Ishikawa (cell line): ENCODE measurements around the gene GTPBP4.

Source experiments
- CEBPB ChIP-seq: IDR thresholded peaks from 2 replicates; pipeline ENCODE4 v1.6.1; 2012
- CREB1 ChIP-seq: IDR thresholded peaks from 2 replicates; pipeline ENCODE4 v1.6.1; 2012; ENCODE audit warnings: low read depth
- EGR1 ChIP-seq: IDR thresholded peaks from 2 replicates; pipeline ENCODE4 v1.6.1; 2012
- EP300 ChIP-seq: IDR thresholded peaks from 2 replicates; pipeline ENCODE4 v1.6.1; 2012; ENCODE audit warnings: borderline replicate concordance
- FOXM1 ChIP-seq: IDR thresholded peaks from 2 replicates; pipeline ENCODE4 v1.6.1; 2012; ENCODE audit warnings: low read depth, borderline replicate concordance
- NFIC ChIP-seq: IDR thresholded peaks from 2 replicates; pipeline ENCODE4 v1.6.1; 2012
- RAD21 ChIP-seq: IDR thresholded peaks from 2 replicates; pipeline ENCODE4 v1.6.1; 2012; ENCODE audit warnings: low read depth
- TAF1 ChIP-seq: IDR thresholded peaks from 2 replicates; pipeline ENCODE4 v1.6.1; 2012; ENCODE audit warnings: low read depth, mild to moderate bottlenecking
- TCF12 ChIP-seq: IDR thresholded peaks from 2 replicates; pipeline ENCODE4 v1.6.1; 2012; ENCODE audit warnings: low read depth
- TEAD4 ChIP-seq: IDR thresholded peaks from 2 replicates; pipeline ENCODE4 v1.6.1; 2012
- USF1 ChIP-seq: IDR thresholded peaks from 2 replicates; pipeline ENCODE4 v1.6.1; 2012
- YY1 ChIP-seq: IDR thresholded peaks from 2 replicates; pipeline ENCODE4 v1.6.1; 2012; ENCODE audit warnings: low read depth
- ZBTB7A ChIP-seq: IDR thresholded peaks from 2 replicates; pipeline ENCODE4 v1.6.1; 2012; ENCODE audit warnings: low read depth
- TF ChIP-seq, protein P1 (sequence below): IDR thresholded peaks from 2 replicates; pipeline ENCODE4 v1.6.1; 2012
- TF ChIP-seq, protein P2 (sequence below): IDR thresholded peaks from 2 replicates; pipeline ENCODE4 v1.6.1; 2012; ENCODE audit warnings: low read depth, mild to moderate bottlenecking

The GTPBP4 gene

DNA sequence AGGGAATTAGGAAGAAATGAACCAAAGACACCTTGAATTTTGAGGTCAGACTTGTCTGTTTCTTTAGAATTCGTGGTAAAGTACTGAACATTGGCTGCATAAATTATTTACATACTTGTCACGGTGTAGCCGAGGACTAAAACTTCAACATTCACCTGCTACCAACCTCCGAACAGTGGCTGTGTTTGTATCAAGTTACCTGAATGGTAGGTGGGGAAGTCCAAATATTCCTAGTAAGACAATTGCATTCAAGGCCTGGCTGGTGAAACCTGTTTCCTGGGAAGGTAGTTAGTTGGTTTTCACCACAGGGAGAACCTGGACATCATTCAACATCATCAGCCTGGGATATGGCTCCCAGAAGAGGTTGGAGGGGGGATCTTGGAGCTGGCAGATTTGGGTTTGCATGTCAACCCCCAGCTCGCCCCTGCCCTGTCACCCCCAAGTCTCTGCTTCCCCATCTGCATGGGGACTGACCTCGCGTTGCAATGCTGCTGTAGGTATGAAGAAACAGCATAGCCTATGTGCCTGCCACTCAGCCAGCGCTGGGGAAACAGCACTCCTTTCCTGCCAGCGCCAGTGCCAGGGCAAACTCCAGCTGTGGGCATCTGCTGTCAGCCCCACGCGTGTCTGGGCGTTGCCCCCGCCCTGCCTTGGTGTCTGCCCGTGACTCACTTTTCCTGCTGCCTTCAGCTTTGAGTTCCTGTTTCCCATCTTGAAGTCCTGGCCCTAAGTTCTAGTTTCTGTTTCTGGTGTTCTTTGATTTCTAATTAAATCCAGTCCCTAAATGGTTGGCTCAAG lies 44.0 kb upstream of the GTPBP4 start:
- peak; percentile 63 for TF ChIP-seq TEAD4
- TF ChIP-seq, protein P1, sequence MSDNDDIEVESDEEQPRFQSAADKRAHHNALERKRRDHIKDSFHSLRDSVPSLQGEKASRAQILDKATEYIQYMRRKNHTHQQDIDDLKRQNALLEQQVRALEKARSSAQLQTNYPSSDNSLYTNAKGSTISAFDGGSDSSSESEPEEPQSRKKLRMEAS = no peak
- TF ChIP-seq TCF12 = 0 out of 2 replicates have a peak, but pooled peaks have one; percentile 28
- TF ChIP-seq NFIC = no peak
- TF ChIP-seq CREB1 = no peak

- TF ChIP-seq TEAD4 (no peak), EP300 (no peak), USF1 (no peak), ZBTB7A (no peak), CEBPB (no peak), TCF12 (no peak), RAD21 (no peak), EGR1 (no peak), YY1 (no peak), TAF1 (no peak)
- TF ChIP-seq, protein P2, sequence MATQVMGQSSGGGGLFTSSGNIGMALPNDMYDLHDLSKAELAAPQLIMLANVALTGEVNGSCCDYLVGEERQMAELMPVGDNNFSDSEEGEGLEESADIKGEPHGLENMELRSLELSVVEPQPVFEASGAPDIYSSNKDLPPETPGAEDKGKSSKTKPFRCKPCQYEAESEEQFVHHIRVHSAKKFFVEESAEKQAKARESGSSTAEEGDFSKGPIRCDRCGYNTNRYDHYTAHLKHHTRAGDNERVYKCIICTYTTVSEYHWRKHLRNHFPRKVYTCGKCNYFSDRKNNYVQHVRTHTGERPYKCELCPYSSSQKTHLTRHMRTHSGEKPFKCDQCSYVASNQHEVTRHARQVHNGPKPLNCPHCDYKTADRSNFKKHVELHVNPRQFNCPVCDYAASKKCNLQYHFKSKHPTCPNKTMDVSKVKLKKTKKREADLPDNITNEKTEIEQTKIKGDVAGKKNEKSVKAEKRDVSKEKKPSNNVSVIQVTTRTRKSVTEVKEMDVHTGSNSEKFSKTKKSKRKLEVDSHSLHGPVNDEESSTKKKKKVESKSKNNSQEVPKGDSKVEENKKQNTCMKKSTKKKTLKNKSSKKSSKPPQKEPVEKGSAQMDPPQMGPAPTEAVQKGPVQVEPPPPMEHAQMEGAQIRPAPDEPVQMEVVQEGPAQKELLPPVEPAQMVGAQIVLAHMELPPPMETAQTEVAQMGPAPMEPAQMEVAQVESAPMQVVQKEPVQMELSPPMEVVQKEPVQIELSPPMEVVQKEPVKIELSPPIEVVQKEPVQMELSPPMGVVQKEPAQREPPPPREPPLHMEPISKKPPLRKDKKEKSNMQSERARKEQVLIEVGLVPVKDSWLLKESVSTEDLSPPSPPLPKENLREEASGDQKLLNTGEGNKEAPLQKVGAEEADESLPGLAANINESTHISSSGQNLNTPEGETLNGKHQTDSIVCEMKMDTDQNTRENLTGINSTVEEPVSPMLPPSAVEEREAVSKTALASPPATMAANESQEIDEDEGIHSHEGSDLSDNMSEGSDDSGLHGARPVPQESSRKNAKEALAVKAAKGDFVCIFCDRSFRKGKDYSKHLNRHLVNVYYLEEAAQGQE = no peak
These were observed 42.5 kb upstream of the GTPBP4 start for GRCh38 chr10:945778-946177.

GRCh38 chr10:947051-947450 lies 41.2 kb upstream of the GTPBP4 start:
- TF ChIP-seq EP300 = no peak
- no peak for TF ChIP-seq CEBPB
- no peak for TF ChIP-seq EGR1
- TF ChIP-seq YY1 = no peak
- TF ChIP-seq, protein P2 = no peak
- TF ChIP-seq, protein P1 = no peak
- TF ChIP-seq RAD21 = no peak
- no peak for TF ChIP-seq NFIC
- TF ChIP-seq TAF1 = no peak
- TF ChIP-seq FOXM1 = no peak
- TF ChIP-seq USF1 = no peak
- no peak for TF ChIP-seq TCF12
- no peak for TF ChIP-seq TEAD4
- TF ChIP-seq CREB1 = no peak
- TF ChIP-seq ZBTB7A = no peak

GRCh38 chr10:947881-948280 lies 40.4 kb upstream of the GTPBP4 start:
- TF ChIP-seq CEBPB = no peak
- TF ChIP-seq, protein P1 = no peak
- TF ChIP-seq, protein P2 = no peak
- no peak for TF ChIP-seq EGR1
- no peak for TF ChIP-seq TCF12
- no peak for TF ChIP-seq CREB1
- no peak for TF ChIP-seq USF1
